Neural cell (in vitro differentiated cells): ENCODE results near the gene SV2B. TPM values are rescaled to one million over a fixed set of nuclear protein-coding genes. Genes with fewer than 3 reads are reported as not detected.

Source experiments
- H2AFZ ChIP-seq: fragments of 200-600, 300-800 bp; sonication (generic), shearing (Covaris generic); 2 replicates; pipeline ENCODE4 v1.6.0; 2014; ENCODE audit warnings: low read depth, mild to moderate bottlenecking, antibody characterized with exemption, low read length, moderate library complexity
- H3F3A ChIP-seq: fragments of 200-600 bp; shearing (Covaris generic); 2 replicates; pipeline ENCODE4 v1.6.1; 2016; ENCODE audit warnings: mild to moderate bottlenecking, moderate library complexity, mixed read lengths, antibody characterized with exemption, low read length; ENCODE audit not compliant: insufficient read depth, poor library complexity, severe bottlenecking
- H3K27ac ChIP-seq: fragments of 200-600, 300-800 bp; sonication (generic), shearing (Covaris generic); 2 replicates; pipeline ENCODE4 v1.5.1; 2014; ENCODE audit warnings: mild to moderate bottlenecking, low read length, moderate library complexity
- H3K27me3 ChIP-seq: fragments of 300-800, 200-600 bp; sonication (generic), shearing (Covaris generic); 2 replicates; pipeline ENCODE4 v1.6.0; 2014; ENCODE audit warnings: mild to moderate bottlenecking, low read depth, low read length, moderate library complexity; ENCODE audit not compliant: insufficient read depth
- H3K36me3 ChIP-seq: fragments of 300-800, 200-600 bp; sonication (generic), shearing (Covaris generic); 2 replicates; pipeline ENCODE4 v1.5.1; 2014; ENCODE audit warnings: mild to moderate bottlenecking, antibody characterized with exemption, low read length, moderate library complexity; ENCODE audit not compliant: insufficient read depth
- H3K4me2 ChIP-seq: fragments of 300-800, 200-600 bp; sonication (generic), shearing (Covaris generic); 2 replicates; pipeline ENCODE4 v1.6.0; 2014; ENCODE audit warnings: mild to moderate bottlenecking, low read length
- H3K4me3 ChIP-seq: fragments of 300-800, 200-600 bp; sonication (generic), shearing (Covaris generic); 2 replicates; pipeline ENCODE4 v1.5.1; 2014; ENCODE audit warnings: mild to moderate bottlenecking, low read length, moderate library complexity
- H3K79me2 ChIP-seq: fragments of 200-600 bp; shearing (Covaris generic); replicated peaks from 2 replicates; pipeline ENCODE4 v1.6.0; 2014; ENCODE audit warnings: mild to moderate bottlenecking, low read length, moderate library complexity; ENCODE audit not compliant: insufficient read depth
- H3K9ac ChIP-seq: fragments of 300-800, 200-600 bp; sonication (generic), shearing (Covaris generic); 2 replicates; pipeline ENCODE4 v1.6.1; 2016; ENCODE audit warnings: mild to moderate bottlenecking, low read length, mixed read lengths
- H3K9me2 ChIP-seq: fragments of 200-600 bp; shearing (Covaris generic); 2 replicates; pipeline ENCODE4 v1.6.1; 2016; ENCODE audit warnings: mild to moderate bottlenecking, low read length, mixed read lengths; ENCODE audit not compliant: insufficient read depth
- H3K9me3 ChIP-seq: fragments of 200-600, 300-800 bp; sonication (generic), shearing (Covaris generic); 2 replicates; pipeline ENCODE4 v1.6.1; 2016; ENCODE audit warnings: mild to moderate bottlenecking, mixed run types, low read length, moderate library complexity, mixed read lengths
- H4K20me1 ChIP-seq: fragments of 200-600 bp; shearing (Covaris generic); 2 replicates; pipeline ENCODE4 v1.6.1; 2016; ENCODE audit warnings: mild to moderate bottlenecking, mixed run types; ENCODE audit not compliant: insufficient read depth
- CTCF ChIP-seq: fragments of 450-650 bp; IDR thresholded peaks from 2 replicates; pipeline ENCODE4 v1.5.1; 2014; ENCODE audit warnings: antibody characterized with exemption, mild to moderate bottlenecking, moderate library complexity; ENCODE audit not compliant: poor library complexity, severe bottlenecking
- EZH2 ChIP-seq: fragments of 200-600, 300-800 bp; shearing (Covaris generic), sonication (generic); IDR thresholded peaks from 2 replicates; pipeline ENCODE4 v1.6.1; 2014; ENCODE audit warnings: antibody characterized with exemption, low read length, borderline replicate concordance, mild to moderate bottlenecking; ENCODE audit not compliant: insufficient read depth, poor library complexity, severe bottlenecking
- MXI1 ChIP-seq: fragments of 450-650 bp; conservative IDR thresholded peaks from 2 replicates; pipeline ENCODE4 v1.6.1; 2014; ENCODE audit warnings: antibody characterized with exemption, mild to moderate bottlenecking; ENCODE audit not compliant: poor library complexity, severe bottlenecking
- POLR2AphosphoS5 ChIP-seq: IDR thresholded peaks from 2 replicates; pipeline ENCODE4 v1.6.1; 2012
- RAD21 ChIP-seq: fragments of 450-650 bp; conservative IDR thresholded peaks from 2 replicates; pipeline ENCODE4 v1.6.1; 2014; ENCODE audit warnings: antibody characterized with exemption, mild to moderate bottlenecking, moderate library complexity
- REST ChIP-seq: IDR thresholded peaks from 2 replicates; pipeline ENCODE4 v1.6.1; 2012; ENCODE audit warnings: borderline replicate concordance
- TAF1 ChIP-seq: IDR thresholded peaks from 2 replicates; pipeline ENCODE4 v1.6.1; 2012; ENCODE audit warnings: low read depth
- polyA plus RNA-seq: library from polyadenylated mRNA; depleted of rRNA; stranded (reverse); fragments of >200 nt; gene quantifications from 2 replicates; pipeline ENCODE4 v1.2.3, GENCODE V29; 2014

Gene SV2B
- polyA plus RNA-seq, 1 donor from 2014 or later: 0.38 TPM

GRCh38 chr15:91294344-91294743 is 194.3 kb downstream of the SV2B start:
- Histone ChIP-seq H3K9me2 (no peaks in the 10 kb centered on the region), H3K4me2 (no peak overlapping the region), H2AFZ (no peak overlapping the region), H3K9me3 (no peaks in the 10 kb centered on the region), H3K9ac (no peak overlapping the region), H3K27ac (no peak overlapping the region), H3K27me3 (no peaks in the 10 kb centered on the region), H3K4me3 (no peak overlapping the region), H3K36me3 (no peaks in the 10 kb centered on the region), H4K20me1 (no peaks in the 10 kb centered on the region), H3K79me2 (no peaks in the 10 kb centered on the region), H3F3A (no peaks in the 10 kb centered on the region)
- TF ChIP-seq EZH2 (no peak), CTCF (no peak), RAD21 (no peak), MXI1 (no peak)

- H3K4me2 ChIP-seq: no peak overlapping the region
- TF ChIP-seq POLR2AphosphoS5: no peak
- TF ChIP-seq CTCF: no peak
- H4K20me1 ChIP-seq: no peaks in the 10 kb centered on the region
- H3K36me3 ChIP-seq: no peaks in the 10 kb centered on the region
- no peaks in the 10 kb centered on the region for H3K9me3 ChIP-seq
- no peak overlapping the region for H3K9ac ChIP-seq
- H3K27ac ChIP-seq: no peak overlapping the region
- no peak overlapping the region for H3K4me3 ChIP-seq
- H3K79me2 ChIP-seq: no peaks in the 10 kb centered on the region
- no peaks in the 10 kb centered on the region for H3F3A ChIP-seq
- no peak overlapping the region for H2AFZ ChIP-seq
- H3K9me2 ChIP-seq: no peaks in the 10 kb centered on the region
- no peaks in the 10 kb centered on the region for H3K27me3 ChIP-seq
Measured at GRCh38 chr15:91294795-91295194, 194.7 kb downstream of the SV2B start.

- no peak overlapping the region for H3K4me3 ChIP-seq
- no peaks in the 10 kb centered on the region for H4K20me1 ChIP-seq
- no peak overlapping the region for H3K27ac ChIP-seq
- TF ChIP-seq TAF1: no peak
- no peak for TF ChIP-seq REST
- no peak for TF ChIP-seq CTCF
- H3K27me3 ChIP-seq: no peaks in the 10 kb centered on the region
- no peaks in the 10 kb centered on the region for H3K9me3 ChIP-seq
- no peak overlapping the region for H3K4me2 ChIP-seq
- no peaks in the 10 kb centered on the region for H3K79me2 ChIP-seq
- no peak overlapping the region for H3K9ac ChIP-seq
- H3K36me3 ChIP-seq: no peaks in the 10 kb centered on the region
- H3K9me2 ChIP-seq: no peaks in the 10 kb centered on the region
- no peak overlapping the region for H2AFZ ChIP-seq
- no peaks in the 10 kb centered on the region for H3F3A ChIP-seq
Measured at GRCh38 chr15:91298101-91298500, 198.0 kb downstream of the SV2B start.
